GM18507 (cell line): ENCODE results near the gene GPRASP1.
"Not testable (repeated sequence)": the region's sequence is repeated elsewhere in the genome, so short reads cannot be mapped to it uniquely, and the experiment has no call there.

ENCODE experiments used
- DNase-seq: peaks from one replicate; pipeline ENCODE4 v3.0.0; 2011; ENCODE audit warnings: low read depth; ENCODE audit not compliant: insufficient read length; ENCODE audit errors: extremely low spot score
- FAIRE-seq: peaks from 2 replicates; lab custom pipeline; 2011; peaks lifted over from hg19 to GRCh38; lab: Jason Lieb, UNC

GPRASP1 gene

DNA sequence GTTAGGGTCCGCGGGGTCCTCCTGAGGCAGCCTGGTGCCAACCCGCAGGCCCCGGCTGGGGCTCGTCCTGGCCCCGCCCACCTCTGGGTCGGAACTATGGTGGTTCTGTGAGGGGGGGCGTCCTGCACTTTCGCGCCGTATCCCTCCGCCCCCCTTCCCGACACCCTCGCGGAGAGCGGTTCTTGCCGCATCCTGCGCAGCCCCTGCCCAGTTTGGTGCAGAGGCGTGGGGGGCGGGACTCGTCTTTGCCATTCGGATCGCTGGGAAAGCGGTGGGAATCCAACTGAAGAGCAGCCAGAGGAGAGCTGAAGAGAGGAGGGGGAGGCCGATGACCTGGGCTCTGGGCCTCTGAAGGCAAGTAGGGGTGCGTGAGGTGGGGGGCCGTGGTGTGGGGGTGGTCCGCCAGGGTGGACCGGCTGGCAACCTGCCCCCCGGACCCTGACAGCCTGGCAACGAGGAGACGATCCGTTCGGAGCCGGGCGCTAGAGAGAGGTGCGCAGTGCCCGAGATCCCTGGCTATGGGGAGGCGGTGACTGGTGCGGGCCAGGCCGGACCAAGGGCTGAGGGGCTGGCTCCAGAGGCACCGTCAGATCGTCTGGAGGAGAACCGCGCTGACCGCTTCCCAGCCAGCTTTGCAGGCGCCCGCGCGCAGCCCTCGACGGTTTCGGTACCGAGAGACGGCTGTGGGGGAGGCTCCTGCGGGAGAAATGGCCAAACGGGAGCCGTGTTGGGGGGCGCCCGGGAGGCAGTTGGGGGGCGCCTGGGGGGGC, at the start of gene GPRASP1:
Gene GPRASP1, plus strand, starts transcription at position 242 of the 770 bp plus-strand sequence. CDS start 2,431 bp downstream, outside the sequence.
- DNase-seq: no peak
- FAIRE-seq: no peak

DNA sequence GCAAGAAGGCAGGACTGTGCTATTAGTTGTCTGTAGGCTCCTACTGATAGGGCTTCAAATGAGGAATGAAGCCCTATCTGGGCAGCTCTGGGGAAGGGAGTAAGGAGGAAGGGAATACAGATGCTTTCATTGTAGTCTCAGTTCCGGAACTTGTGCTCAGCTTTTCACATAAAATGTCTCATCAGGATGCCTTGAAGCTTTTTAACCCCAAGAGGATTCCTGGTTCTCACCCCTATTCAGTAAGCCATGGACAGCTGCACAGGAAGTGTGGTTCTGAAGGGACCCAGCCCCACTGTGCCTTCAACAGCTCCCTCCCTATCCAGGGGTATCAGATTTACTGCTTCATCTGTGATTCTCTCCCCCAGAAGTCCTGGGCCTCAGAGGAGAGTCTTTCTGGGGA, 47.0 kb upstream of the GPRASP1 start:
- no peak for DNase-seq

GRCh38 chrX:102606115-102606514, 45.2 kb upstream of the GPRASP1 start:
- FAIRE-seq: no peak
- DNase-seq: no peak

More for the DNA sequence above, 47.0 kb upstream of the GPRASP1 start:
- no peak for FAIRE-seq

DNA sequence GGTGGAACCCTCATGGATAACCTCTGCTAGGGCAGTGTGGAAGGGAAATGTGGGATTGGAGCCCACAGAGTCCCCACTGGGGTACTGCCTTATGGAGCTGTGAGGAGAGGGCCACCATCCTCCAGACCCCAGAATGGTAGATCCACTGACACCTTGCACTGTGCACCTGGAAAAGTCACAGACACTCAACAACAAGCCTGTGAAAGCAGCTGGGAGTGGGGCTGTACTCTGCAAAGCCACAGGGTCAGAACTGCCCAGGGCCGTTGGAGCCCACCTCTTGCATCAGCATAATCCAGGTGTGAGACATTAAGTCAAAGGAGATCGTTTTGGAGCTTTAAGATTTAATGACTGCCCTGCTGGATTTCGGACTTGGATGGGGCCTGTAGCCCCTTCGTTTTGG, 40.4 kb upstream of the GPRASP1 start:
- FAIRE-seq (no peak), DNase-seq (no peak)

GRCh38 chrX:102624105-102624504, 27.2 kb upstream of the GPRASP1 start:
- DNase-seq (no peak), FAIRE-seq (no peak)

DNA sequence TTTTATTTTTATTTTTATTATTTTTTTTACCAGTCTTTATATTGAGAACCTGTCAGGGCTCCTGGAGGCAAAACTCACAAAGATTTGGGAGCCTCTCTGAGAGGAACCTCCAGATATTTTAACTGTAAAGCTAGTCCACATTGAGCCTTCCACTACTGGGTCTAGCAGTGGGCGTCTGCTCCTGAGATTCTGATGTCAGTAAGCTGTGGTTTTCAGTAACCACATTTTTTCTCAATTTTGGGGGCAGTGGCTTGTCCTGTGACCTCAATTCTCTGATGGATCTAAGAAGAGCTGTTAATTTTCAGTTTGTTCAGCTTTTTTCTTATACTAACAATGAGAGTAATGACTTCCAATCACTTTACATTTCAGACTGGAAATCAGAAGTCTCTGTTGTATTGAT, 23.6 kb upstream of the GPRASP1 start:
- FAIRE-seq: no peak

DNA sequence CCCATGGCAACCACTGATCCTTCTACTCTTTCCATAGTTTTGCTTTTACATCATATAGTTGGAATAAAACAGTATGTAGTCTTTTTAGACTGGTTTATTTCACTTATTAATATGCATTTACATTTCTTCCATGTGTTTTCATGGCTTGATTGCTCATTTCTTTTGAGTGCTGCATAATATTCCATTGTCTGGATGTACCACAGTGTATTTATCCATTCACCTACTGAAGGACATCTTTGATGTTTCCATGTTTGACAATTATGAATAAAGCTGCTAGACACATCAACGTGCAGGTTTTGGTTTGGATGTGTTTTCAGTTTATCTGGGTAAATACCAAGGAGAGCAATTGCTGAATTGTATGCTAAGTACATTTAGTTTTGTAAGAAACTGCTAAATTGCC, 13.7 kb upstream of the GPRASP1 start:
- FAIRE-seq: no peak

More for the DNA sequence above, 23.6 kb upstream of the GPRASP1 start:
- DNase-seq: no peak

GRCh38 chrX:102650903-102651241, 411 bp upstream of the GPRASP1 start:
- FAIRE-seq (no peak), DNase-seq (no peak)

More for the DNA sequence above, 13.7 kb upstream of the GPRASP1 start:
- no peak for DNase-seq

- FAIRE-seq (no peak), DNase-seq (no peak)
These were observed 877 bp downstream of the GPRASP1 start for GRCh38 chrX:102652031-102652688.

DNA sequence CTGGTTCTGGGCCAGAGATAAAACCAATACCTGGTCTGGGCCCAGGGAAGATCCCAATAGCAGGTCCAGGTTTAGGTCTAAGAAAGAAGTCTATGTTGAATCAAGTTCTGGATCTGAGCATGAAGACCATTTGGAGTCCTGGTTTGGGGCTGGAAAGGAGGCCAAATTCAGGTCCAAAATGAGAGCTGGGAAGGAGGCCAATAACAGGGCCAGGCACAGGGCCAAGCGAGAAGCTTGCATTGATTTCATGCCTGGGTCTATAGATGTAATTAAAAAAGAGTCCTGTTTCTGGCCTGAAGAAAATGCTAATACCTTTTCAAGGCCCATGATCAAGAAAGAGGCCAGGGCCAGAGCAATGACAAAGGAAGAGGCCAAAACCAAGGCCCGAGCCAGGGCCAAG, 3.4 kb downstream of the GPRASP1 start:
- FAIRE-seq (no peak), DNase-seq (no peak)

GRCh38 chrX:102658556-102658955, 7.3 kb downstream of the GPRASP1 start:
- no peak for DNase-seq
- no peak for FAIRE-seq

DNA sequence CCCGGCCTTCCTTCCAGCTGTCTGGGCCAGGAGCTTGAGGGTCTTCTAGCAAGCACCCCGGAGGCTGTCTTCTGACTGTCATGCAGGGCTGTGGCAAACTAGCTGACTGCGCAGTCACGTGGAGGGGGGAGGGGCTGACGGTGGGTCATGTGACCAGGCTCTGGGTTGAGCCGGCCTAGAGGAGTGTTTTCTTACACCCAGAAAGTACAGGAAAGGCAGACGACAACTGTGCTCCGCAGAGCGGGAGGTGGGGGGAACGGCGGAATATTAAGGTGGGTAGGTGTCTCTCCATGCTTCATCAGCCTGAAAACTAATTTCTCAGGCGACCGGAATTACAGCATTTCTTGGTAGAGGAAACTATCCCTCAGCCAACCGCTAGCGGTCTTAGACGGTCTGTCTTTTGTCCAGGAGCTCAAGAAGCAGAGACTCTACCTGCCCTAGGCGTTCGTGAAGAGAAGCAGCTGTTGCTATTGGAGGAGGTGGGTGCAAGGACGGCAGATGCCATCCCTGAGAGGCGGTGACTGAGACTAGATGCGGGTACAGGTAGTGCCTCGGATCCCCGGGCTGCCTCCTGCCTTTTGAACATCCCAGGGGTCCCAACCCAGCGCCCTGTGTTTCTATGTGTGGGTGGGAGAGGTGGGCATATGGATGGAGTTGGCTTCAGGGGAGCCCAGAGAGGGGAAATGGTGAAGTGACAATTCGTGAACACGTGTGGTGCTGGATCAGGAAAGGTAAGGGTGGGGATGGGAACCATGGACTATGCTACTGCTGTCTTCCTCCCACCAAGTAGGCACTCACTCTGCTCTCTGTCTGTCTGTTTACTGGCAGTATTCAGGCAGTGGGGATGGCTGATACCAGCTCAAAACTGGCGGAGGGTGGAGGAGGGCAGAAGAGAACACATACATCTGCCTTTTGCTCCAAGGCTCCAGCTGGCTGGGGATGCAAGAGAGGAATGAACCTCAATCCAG, 8.8 kb downstream of the GPRASP1 start:
- DNase-seq: peak; percentile 42

GRCh38 chrX:102663820-102664219, 12.5 kb downstream of the GPRASP1 start:
- not testable (repeated sequence) for FAIRE-seq, DNase-seq

More for the DNA sequence above, 8.8 kb downstream of the GPRASP1 start:
- peak; percentile 88 for FAIRE-seq

GRCh38 chrX:102667034-102667433, 15.8 kb downstream of the GPRASP1 start:
- peak; percentile 80 for FAIRE-seq
- DNase-seq: not testable (repeated sequence)

DNA sequence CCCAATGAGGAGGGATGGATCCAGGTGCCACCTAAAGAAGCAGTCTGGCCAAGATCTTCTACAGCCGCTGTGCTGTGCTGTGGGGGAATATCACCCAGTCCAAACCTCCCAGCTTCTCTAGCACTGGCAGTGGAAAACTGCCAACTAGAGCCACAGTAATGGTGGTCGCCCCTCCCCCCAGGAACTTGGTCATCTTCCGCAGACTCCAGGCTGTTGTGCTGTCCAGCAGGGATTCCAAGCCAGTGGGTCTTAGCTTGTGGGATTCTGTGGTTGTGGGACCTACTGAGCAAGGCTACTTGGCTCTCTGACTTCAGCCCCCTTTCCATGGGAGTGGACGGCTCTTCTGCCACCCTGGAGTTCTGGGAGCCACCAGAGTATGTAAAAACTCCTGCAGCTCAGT, 18.2 kb downstream of the GPRASP1 start:
- FAIRE-seq (no peak), DNase-seq (no peak)

DNA sequence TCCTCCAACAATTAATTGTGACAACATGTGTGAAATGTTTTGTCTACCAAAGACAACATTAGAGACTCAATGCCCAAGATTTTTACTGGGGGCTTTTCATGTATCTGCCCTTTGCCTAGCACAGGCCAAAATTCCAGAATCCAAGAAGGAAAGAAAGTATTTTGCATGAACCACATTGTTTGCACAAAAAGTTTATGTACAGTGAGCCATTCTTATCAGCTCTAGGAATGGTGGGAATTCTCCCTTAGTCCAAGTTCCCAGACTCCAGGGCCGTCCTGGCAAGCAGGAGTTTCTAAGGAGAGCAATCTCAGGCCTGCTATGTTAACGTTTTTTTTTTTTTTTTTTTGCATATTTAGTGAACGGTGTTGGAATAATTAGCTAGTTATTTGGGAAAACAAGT, 21.6 kb downstream of the GPRASP1 start:
- FAIRE-seq: no peak
- DNase-seq: no peak

DNA sequence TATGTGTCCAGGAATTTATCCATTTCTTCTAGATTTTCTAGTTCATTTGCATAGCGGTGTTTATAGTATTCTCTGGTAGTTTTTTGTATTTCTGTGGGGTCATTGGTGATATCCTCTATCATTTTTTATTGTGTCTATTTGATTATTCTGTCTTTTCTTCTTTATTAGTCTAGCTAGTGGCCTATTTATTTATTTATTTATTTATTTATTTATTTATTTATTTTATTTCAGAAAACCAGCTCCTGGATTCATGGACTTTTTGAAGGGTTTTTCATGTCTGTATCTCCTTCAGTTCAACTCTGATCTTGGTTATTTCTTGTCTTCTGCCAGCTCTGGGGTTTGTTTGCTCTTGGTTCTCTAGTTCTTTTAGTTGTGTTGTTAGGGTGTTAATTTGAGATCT, 26.2 kb downstream of the GPRASP1 start:
- DNase-seq, FAIRE-seq: not testable (repeated sequence)

GRCh38 chrX:102684772-102685520, 33.7 kb downstream of the GPRASP1 start:
- DNase-seq: no peak
- peak; percentile 45 for FAIRE-seq

DNA sequence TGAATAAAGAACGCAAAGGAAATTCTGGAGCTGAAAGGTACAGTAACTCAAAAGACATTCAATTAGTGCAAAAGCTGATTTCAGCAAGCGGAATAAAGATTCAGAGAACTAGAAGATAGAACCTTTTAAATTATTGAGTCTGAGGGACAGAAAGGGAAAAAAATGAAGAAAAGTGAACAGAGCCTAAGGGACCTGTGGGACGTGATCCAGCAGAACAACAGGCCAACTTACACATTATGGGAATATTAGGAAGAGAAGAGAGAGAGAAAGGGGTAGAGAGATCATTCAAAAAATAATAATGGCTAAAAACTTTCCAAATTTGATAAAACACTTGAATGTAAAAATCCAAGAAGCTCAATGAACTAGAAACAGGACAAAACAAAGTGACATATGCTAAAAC, 43.5 kb downstream of the GPRASP1 start:
- FAIRE-seq (no peak), DNase-seq (no peak)
